NCI-H1694 (cell line): ENCODE measurements around the gene PLCB4.
"Not testable (repeated sequence)": the region's sequence is repeated elsewhere in the genome, so short reads cannot be mapped to it uniquely, and the experiment has no call there.

Experiments used
- DNase-seq: peaks from one replicate; lab custom pipeline; 2025; lab: John Stamatoyannopoulos, UW

PLCB4 gene

DNA sequence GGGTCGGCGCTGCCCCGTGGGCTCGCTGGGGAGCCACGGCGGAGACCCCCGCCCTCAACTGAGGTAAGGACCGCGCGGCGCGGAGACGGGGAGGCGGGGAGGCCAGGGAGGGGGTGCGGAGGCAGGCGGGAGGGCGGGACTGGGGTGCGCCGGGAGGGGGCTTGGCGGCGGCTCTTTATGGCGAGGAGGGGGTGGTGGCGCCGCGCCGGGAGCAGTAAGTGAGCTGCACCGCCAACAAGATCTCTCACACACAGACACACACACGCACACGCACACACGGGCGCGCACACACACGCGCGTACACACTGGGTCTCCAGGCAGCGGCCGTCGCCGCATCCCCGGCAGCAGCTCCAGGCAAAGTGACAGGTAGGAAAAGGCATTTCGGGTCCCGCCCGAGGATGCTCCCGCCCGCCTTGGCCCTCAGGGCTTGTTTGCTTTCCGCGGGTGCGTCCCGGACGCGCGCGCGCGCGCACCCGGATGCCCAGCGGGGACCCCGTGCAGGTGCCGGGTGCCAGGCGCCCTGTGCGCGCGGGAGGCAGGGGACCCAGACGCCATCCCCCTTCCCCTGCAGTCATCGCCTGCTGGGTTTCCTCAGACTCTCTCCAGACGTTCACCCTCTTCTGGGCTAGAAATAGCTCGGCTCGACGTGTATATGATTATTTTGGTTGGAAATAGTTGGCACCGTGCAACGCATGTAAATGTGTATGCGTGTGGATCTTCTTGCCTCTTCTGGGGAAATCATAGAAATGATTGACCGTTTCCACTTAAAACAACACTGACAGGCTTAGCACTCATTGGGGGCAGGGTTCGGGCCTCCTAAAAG is at the start of gene PLCB4:
PLCB4 (plus strand) TSS at position 247 of the 823 bp plus-strand sequence. CDS start 238,728 bp downstream, outside the sequence.
- peak; percentile 23 for DNase-seq

DNA sequence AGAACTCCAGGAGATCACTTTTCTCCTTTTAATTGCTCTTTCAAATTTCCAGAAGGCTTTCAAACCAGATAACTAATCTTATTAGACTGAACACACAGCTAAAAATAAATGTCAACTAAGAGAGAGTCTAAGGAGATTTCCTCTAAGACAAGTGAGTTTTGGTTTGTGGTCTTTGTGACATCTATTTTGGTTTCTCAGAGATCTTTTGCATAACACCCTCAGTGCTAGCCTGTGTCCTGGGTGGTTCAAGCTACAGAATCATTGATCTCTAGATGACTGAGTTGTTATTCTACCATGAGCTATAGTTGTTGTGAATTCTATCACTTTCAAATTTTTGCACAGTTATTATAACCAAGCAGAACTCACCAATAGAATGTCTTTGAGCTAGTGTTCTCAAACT is 49.1 kb upstream of the PLCB4 start:
- no peak for DNase-seq

DNA sequence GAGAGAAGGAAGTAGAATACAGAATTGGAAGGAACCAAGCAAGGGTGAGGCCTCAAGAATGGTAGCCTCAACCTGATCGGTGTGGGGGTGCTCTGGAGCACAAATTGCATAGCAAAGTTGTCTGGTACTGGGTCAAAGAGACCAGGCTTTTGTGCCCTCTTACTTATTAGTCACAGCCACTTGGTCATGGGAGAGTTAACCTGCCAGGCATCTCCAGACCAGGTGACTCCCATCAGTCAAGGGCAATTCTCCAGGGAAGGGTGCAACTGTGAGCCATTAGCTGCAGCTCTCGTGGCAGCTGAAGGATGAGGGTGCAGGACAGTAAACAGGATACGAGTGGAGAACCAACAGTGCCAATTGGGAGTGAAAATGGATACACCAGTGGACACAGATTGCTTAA is 47.7 kb upstream of the PLCB4 start:
- no peak for DNase-seq

DNA sequence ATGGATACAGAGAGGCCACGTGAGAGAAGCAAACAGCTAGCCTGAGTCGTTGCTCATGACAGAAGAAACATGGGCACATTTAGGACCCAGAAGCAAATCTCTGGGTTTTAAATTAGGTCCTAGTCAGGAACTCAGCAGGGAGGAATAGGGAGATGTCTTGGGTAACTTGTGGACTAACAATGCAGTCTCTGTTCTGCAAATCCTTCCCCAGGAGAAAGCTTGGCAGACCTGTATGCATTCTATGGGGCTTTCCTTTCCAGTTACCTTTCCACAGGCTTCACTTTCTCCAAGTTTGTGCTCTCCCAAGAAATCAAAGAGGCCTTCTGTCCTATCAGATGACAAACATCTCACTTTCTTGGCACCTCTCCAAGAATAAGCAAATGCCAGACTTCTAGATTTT is 47.2 kb upstream of the PLCB4 start:
- DNase-seq, result no peak

DNA sequence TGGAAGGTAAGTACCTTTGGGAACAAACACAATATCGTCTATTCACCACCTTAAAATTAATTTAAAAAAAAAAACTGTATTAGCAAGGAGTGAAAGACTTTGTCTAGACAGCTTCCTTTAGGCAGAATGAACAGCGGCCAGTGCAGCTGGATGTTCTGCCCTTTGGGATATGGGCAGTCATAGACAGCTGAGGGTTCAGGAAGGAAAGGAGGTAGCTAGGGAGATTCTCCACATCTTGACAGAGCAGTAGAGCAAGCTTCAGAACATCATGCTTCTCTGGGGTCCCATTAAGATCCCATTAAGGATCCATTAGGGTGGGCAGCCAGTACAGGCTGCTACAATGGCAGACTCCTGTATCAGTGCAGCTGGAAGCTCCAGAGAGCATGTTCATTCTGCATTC is 46.5 kb upstream of the PLCB4 start:
- DNase-seq, result no peak

DNA sequence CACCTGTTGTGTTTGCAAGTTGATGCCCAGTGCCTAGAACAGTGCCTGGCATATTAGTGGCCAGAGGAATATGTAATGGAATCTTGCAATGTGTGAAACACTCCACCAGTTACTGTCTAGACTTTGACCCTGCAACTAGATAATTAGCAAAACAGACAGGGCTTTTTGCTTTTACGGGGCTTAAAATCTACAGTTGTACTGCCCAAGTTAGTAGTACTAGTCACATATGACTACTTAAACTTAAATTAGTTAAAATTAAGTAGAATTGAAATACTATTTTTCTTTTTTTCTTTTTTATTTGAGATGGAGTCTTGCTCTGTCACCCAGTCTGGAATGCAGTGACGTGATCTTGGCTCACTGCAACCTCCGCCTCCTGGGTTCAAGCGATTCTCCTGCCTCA is 44.3 kb upstream of the PLCB4 start:
- no peak for DNase-seq

DNA sequence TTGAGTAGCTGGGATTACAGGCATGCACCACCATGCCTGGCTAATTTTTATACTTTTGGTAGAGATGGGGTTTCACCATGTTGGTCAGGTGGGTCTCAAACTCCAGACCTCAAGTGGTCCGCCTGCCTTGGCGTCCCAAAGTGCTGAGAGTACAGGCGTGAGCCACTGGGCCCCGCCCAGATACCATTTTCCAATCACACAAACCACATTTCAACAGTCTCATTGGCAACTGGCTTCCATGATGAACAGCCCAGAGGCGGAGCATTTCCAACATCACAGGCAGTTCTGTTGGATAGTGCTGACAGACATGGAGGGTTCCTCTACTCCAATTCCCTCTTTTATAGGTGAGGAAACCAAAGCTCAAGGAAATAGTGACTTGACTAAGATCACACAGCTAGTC is 43.9 kb upstream of the PLCB4 start:
- no peak for DNase-seq

DNA sequence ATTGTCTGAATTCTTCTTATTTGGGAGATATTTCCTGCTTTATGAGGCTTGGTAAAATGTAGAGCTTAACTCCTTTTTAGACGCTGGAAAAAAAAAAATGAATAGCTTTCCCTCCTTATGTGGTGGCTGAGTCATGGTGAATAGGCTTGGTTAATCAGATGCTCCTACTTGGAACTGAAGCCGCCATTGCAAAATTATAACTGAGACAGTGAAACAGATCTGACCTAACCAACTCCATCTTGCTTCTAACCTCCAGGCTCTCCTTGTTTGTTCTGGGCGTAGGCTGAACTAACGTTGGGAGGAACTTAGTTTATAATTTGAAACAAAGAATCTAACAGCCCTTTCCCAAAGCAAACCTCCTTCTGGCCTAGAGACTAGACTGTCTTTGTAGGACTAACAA is 43.2 kb upstream of the PLCB4 start:
- no peak for DNase-seq

DNA sequence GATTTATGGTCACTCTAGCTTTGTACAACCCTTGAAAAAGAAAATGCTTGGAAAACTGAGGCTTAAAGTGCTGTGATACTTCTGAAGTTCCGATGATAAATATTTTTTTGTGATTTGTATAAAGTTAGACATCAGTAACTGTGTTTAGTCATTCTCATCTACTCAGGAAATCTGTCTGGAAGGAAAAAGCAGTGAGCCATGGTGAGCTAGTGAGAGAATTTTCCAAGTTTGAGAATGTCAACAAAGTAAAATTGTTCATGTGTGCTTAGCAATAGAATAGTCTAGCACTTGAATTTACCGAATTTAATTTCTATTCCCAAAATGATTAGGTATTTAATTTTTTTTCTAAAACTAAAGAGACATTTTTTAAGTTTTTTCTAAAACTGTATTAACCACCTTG is 41.3 kb upstream of the PLCB4 start:
- no peak for DNase-seq

DNA sequence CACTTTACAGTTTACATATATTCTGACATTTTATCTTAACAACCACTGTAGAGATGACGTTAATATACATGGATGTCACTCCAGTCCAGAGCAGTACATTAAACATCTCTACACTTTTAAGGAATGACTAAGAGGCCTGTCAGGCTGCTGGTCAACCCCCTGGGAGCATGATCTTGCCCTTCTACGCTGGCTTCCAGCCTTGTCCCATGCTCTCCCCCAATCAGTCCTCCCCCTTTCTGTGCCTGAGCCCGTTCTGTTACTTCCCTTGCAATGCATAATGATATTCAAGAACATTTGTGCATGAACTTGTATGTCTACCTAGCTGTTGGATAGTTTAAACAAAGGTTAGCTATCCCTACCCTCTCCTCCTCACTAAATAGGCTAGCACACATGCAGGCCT is 40.5 kb upstream of the PLCB4 start:
- no peak for DNase-seq

DNA sequence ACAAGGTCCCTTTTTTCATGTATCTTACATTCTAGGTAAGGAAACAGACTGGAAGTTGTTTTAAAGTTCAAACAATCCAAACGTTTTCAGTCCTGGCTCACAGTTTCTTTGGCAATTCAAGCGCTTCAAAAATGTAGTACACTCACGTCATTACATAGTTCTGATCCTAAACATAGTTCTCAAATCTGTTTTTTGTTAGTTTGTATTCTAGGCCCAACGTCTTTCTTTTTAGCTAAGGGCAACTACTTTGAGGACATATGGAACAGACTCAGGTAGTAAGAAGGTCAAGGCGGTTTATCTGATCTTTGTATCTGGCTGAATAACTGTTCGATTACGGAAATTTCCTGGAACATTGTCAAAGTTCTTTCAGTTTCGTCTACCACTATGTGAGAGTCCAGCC is 36.9 kb upstream of the PLCB4 start:
- DNase-seq, result no peak

DNA sequence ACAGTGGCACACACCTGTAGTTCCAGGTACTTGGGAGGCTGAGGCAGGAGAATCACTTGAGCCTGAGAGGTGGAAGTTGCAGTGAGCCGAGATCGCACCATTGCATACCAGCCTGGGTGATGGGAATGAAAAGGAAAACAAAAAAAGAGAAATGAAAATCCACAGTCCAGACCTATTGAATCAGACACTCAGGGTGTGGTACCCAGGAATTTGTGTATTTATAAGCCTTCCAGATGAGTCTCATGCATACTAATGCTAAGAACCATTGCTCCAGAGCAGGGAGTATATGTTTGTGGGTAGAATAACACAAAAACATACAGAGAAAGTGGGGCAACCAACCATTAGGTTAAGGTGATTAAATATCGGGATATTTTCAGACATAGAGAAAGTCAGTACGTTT is 36.1 kb upstream of the PLCB4 start:
- DNase-seq, result no peak

DNA sequence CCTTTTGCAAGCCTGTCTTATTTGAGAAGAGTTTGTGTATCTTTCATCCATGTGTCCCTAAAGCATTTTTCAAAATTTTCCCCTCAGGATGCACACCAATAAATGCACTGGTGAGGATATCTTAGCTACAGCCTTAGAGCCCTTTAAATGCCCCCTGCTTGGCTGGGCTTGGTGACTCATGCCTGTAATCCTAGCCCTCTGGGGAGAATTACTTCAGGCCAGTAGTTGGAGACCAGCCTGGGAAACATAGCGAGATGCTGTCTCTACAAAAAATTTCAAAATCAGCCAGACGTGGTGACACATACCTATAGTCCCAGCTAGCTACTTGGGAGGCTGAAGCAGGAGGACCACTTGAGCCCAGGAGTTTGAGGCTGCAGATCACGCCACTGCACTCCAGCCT is 33.8 kb upstream of the PLCB4 start:
- DNase-seq, result no peak

DNA sequence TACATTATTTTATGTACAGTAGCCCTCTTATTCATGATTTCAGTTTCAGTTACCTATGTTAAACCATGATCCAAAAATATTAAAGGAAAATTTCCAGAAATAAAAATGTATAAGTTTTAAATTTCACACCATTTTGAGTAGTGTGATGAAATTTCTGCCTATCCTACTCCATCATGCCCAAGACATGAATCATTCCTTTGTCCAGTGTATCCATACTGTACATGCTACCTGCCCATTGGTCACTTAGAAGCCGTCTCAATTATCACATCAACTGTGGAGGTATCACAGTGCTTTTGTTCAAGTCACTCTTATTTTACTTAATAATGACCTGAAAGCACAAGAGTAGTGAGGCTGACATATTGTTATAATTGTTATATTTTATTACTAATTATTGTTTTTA is 32.3 kb upstream of the PLCB4 start:
- no peak for DNase-seq

DNA sequence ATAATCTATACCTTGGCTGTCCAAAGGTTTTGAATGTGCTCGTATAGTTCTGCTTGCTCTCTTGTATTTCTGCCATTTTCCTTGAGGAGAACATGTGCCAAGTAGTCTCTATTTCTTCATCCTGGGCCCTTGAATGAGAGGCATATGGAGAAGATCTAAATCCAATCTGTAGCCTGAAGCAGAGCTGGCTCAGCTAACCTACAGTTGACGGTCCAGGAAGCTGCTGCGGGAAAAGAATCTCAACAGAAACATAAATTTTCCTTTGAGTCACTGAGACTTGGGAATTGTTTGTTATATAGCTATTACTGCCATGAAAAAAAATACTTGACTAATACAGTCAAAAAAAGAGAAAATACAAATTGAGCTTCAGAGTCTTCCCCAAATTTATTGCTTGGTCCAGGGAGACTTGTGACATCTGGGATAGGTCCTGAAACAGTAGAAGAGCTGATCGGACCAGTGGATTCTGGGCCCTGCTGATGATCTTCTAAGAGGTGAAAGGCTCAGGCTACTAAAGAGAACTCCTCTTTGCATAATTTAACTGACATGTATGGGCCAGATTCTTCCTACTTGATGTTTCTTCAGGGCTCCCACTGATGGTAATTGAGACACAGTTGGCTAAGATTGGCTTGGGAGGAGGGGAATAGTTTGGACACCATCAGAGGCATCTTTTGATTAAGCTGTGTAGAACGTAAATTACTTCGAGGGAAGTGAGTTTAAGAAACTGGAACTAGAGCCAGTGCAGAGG is 29.9 kb upstream of the PLCB4 start:
- DNase-seq, result no peak

DNA sequence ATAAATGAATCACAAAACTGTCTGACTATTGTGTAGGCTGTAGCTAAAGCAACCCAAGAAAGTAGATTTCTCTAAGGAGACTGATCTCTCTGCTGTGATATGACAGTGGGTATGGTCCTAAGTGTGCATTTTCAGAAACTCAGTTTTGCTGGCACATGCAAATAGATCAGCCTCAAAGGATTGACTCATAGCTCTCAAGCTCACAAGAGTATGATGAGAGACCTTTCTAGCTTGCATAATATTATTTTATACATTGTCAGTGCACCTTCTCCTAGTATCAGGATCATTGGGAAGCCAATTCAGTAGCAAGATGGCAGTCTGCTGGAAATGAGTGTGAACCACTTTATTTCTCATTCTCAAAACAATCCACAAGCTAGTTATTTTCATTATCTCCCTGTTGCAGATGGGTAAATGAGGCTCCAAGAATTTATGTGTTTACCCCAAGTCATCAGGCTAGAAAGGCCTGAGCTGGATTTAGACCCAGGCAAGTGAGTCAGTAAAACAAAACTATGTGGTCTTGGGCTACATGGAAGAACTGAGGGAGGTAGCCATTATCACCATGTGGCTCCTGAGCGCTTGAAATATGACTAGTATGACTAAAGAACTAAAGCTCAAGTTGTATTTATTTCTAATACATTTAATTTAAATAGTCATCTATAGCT is 27.9 kb upstream of the PLCB4 start:
- no peak for DNase-seq

DNA sequence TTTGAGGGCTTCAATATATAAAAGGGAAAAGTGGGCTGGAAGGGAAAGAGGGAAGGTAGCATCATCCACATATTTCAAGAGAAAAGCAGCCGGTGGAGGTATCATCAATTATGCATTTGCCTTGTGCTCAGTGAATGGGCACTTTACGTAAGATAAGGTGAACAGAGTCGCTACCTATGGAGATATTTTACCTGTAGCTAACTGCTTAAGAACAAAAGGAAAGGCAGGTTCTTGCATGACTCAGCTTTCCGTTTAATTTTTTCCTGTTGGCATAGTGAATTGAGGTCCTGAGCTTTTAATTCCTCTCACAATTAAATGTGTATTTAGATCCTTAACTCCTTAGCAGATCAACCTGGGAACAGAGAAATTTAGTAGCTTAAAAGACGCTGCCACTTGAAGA is 25.5 kb upstream of the PLCB4 start:
- DNase-seq, result no peak

DNA sequence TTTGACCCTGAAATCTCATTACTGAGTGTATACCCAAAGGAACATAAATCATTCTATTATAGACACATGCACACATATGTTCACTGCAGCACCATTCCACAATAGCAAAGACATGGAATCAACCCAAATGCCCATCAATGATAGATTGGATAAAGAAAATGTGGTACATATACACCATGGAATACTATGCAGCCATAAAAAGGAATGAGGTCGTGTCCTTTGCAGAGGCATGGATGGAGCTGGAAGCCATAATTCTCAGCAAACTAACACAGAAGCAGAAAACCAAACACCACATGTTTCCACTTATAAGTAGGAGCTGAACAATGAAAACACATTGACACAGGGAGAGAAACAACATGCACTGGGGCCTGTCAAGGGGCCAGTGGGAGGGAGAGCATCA is 21.0 kb upstream of the PLCB4 start:
- not testable (repeated sequence) for DNase-seq

DNA sequence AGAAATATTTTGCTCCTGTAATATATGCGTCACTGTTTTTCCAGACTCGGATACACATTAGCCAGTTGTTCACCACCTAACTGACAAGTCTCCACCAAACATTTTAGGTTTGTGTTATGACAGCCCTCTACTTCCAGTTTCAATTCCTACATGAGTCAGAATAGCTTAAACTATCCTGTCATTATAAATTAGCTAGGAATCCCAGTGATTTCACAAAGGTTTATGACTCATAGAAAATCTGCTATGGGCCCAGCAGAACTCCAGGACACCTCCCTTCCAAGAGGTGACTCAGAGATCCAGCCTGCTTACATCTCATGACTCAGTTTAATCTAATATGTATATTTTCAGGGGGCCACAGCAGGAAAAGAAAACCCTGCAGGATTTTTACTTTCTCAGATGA is 17.4 kb upstream of the PLCB4 start:
- DNase-seq, result no peak

DNA sequence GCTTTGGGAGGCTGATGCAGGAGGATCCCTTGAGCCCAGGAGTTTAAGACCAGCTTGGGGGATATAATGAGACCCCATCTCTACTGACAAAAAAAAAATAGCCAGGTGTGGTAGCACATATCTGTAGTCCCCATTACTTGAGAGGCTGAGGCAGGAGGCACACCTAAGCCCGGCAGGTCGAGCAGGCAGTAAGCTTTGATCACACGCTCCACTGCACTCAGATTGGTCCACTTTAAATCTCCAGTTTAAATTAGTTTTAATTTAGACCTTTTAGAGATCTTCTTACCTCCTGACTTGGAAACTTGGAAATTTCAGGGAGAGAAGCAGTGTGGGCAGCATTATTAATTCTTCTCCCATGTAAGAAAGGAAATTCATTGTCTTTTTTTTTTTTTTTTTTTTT is 16.8 kb upstream of the PLCB4 start:
- no peak for DNase-seq

DNA sequence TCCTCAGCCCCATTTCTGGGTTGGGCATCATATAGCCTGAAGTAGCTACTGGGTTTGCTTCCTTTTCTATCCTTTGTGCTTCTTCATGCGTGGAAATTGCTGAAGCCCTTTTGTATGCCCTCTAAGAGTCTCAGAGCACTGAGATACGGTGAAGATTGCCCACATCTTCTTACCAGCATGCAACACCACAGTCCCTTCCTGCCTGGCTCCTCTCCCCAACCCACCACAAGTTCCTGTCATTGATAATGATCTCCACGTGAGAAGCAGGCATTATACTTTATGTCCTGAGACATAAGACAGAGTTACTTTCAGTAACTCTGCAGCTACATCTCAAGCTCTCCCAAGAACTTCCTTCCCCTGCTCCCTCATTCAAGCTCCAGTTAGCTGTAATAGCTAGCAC is 15.8 kb upstream of the PLCB4 start:
- DNase-seq, result no peak

DNA sequence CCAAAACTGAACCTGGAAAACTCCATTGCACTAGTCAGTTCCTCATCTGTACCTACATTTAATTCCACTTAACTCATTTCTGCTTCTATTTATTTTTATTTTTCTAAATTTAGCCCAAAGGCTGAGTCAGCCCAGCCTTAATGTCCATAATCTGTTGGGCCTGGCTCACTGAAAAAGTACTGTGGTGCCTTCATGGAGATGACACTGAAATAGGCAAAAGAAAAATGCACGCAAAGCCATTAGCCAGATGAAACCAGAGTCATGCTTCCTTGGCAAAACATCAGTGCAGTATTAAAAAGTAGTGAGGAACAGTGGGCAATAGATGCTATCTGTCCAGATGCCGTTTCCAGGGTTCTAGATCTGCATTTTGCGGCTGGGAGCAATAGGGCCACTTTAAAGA is 14.7 kb upstream of the PLCB4 start:
- DNase-seq, result no peak

DNA sequence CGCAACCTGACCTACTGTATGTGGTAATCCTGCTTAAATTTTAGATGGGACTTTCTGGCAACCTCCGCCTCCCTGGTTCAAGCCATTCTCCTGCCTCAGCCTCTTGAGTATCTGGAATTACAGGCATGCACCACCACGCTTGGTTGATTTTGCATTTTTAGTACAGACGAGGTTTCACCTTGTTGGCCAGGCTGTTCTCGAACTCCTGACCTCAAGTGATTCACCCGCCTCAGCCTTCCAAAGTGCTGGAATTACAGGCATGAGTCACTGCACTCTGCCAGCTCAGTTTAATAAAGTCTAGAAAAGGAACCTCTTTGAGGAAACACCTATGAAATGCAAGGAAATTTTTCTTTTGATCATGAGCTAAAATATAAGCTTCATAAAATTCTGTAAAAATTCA is 9.0 kb upstream of the PLCB4 start:
- no peak for DNase-seq
